PC-9 (cell line): ENCODE results near the gene CELSR2.

ENCODE experiments used
- EZH2 ChIP-seq: fragments of 200-600 bp; sonication (generic); IDR thresholded peaks from 2 replicates; pipeline ENCODE4 v1.8.0; 2017; ENCODE audit warnings: antibody characterized with exemption, low read depth
- TF ChIP-seq, protein P1 (sequence below): fragments of 200-600 bp; sonication (generic); conservative IDR thresholded peaks from 2 replicates; pipeline ENCODE4 v1.6.1; 2017; ENCODE audit warnings: mixed run types, antibody characterized with exemption, mild to moderate bottlenecking, moderate library complexity

DNA sequence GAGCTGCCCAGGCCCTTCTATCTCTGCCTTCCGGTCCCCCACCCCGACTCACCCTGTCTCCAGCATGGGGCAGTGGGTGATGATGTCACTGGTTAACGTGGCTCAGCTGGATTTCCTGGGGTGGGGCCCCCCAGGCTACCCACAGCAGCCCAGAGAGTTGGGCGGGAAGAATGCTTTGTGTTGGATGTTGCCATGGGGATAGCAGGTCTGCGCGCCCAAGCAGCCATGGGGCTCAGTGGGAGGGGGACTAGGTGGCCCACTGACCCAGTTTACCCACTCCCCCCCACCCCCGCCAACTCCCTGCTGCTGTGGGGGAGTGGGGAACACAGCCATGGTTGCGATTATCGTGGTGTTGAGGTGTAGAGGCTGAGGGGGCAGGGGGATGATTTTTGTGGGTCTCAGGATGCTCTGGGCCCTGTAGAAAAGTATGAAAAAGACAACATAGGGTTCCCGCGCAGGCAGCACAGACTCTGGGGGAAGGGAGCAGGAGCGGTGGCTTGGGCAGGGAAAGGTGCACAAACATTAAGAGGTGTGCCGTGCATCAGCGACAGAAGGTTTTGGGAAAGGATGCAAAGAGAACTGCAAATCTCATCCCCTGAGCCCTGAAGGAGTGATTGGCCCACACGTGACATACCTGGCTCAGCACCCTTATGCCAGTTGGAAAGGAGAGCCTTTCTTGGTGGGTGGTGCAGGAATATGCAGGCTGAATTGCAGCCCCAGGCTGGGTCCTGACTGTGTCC is 8.5 kb downstream of the CELSR2 start:
- no peak for TF ChIP-seq EZH2
- TF ChIP-seq, protein P1, sequence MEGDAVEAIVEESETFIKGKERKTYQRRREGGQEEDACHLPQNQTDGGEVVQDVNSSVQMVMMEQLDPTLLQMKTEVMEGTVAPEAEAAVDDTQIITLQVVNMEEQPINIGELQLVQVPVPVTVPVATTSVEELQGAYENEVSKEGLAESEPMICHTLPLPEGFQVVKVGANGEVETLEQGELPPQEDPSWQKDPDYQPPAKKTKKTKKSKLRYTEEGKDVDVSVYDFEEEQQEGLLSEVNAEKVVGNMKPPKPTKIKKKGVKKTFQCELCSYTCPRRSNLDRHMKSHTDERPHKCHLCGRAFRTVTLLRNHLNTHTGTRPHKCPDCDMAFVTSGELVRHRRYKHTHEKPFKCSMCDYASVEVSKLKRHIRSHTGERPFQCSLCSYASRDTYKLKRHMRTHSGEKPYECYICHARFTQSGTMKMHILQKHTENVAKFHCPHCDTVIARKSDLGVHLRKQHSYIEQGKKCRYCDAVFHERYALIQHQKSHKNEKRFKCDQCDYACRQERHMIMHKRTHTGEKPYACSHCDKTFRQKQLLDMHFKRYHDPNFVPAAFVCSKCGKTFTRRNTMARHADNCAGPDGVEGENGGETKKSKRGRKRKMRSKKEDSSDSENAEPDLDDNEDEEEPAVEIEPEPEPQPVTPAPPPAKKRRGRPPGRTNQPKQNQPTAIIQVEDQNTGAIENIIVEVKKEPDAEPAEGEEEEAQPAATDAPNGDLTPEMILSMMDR = no peak
